ENCODE data around the gene KRTAP1-5. TPM values are rescaled to one million over a fixed set of nuclear protein-coding genes. Genes with fewer than 3 reads are reported as not detected.

KRTAP1-5 gene
- total RNA-seq, 1 donor from 2014 or later: not detected

DNA sequence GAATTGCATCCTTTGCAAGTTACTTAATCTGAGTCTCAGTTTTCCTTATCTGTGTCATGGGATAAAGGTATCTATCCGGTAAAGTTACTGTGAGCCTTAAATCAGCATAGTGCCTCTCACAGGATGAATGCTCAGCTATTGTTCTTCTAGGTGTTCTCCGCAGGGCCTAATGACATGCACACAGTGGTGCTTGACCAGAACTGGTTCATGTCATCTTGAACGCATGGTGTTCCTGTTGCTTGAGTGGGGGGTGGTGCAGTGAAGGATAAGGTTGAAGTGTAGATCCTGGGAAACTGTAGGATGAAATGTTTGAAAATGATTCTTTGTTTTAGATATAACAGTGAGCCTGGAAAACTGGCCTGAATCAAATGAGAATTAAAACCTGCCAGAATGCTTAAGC is 46.9 kb downstream of the KRTAP1-5 start:
- ATAC-seq (ENCODE audit: poor library complexity): no peak
- DNase-seq: no peak
- intact Hi-C loops (cut with DNase I): no loop called here

DNA sequence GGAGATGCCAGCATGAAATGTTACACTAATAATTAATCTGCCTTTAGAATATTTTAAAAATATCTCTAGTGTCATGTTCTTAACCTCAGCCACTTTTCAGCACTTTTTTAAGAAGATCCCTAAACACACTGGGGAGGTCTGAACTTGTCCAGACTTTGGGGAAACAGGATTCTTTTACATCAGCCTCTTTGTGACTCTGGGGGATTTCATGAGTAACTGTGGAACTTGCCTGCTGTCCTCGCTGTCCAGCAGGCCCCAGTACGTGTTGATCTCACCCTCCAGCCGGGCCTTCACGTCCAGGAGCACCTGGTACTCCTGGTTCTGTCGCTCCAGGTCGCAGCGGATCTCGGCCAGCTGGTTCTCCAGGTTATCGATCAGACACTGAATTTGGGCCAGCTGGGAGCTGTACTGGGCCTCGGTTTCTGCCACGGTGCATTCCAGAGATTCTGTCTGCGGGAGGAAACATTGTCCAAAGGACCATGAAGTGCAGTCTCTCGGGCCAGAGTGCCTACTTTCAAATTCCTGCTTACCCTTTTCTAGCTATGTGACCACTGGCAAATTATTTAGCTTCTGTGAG is 48.3 kb downstream of the KRTAP1-5 start:
- ATAC-seq (ENCODE audit: poor library complexity): no peak
- intact Hi-C loops (cut with DNase I): no loop called here
- no peak for DNase-seq

Other genes starting within 250 kb of the KRTAP1-5 start
- not detected for gene KRT27, start 244.7 kb downstream of the KRTAP1-5 start, total RNA-seq
- gene KRT28, start 227.2 kb downstream of the KRTAP1-5 start, total RNA-seq: not detected
- gene KRT10, start 204.6 kb downstream of the KRTAP1-5 start, total RNA-seq: 50.3 TPM
- not detected for gene KRT12, start 160.0 kb downstream of the KRTAP1-5 start, total RNA-seq
- not detected for gene KRT20, start 142.0 kb downstream of the KRTAP1-5 start, total RNA-seq
- gene KRT23, start 89.6 kb downstream of the KRTAP1-5 start, total RNA-seq: not detected
- gene KRT39, start 60.3 kb downstream of the KRTAP1-5 start, total RNA-seq: not detected
- not detected for gene KRT40, start 42.9 kb downstream of the KRTAP1-5 start, total RNA-seq
- not detected for gene KRTAP3-3, start 33.0 kb downstream of the KRTAP1-5 start, total RNA-seq
- gene KRTAP3-2, start 27.3 kb downstream of the KRTAP1-5 start, total RNA-seq: not detected
- not detected for gene KRTAP3-1, start 18.1 kb downstream of the KRTAP1-5 start, total RNA-seq
- gene KRTAP1-4, start 3.0 kb upstream of the KRTAP1-5 start, total RNA-seq: not detected
- not detected for gene KRTAP1-3, start 7.7 kb upstream of the KRTAP1-5 start, total RNA-seq
- not detected for gene KRTAP1-1, start 14.2 kb upstream of the KRTAP1-5 start, total RNA-seq
- gene KRTAP2-1, start 20.1 kb upstream of the KRTAP1-5 start, total RNA-seq: not detected
- not detected for gene KRTAP2-2, start 28.0 kb upstream of the KRTAP1-5 start, total RNA-seq
- gene KRTAP2-3, start 32.9 kb upstream of the KRTAP1-5 start, total RNA-seq: not detected
- not detected for gene KRTAP2-4, start 38.7 kb upstream of the KRTAP1-5 start, total RNA-seq
- gene KRTAP4-7, start 56.9 kb upstream of the KRTAP1-5 start, total RNA-seq: not detected
- gene KRTAP4-8, start 70.9 kb upstream of the KRTAP1-5 start, total RNA-seq: not detected
- gene KRTAP4-16, start 75.0 kb upstream of the KRTAP1-5 start, total RNA-seq: not detected
- not detected for gene KRTAP4-9, start 78.2 kb upstream of the KRTAP1-5 start, total RNA-seq
- gene KRTAP4-11, start 91.2 kb upstream of the KRTAP1-5 start, total RNA-seq: not detected
- gene KRTAP4-12, start 97.0 kb upstream of the KRTAP1-5 start, total RNA-seq: not detected
- gene KRTAP4-6, start 113.3 kb upstream of the KRTAP1-5 start, total RNA-seq: not detected
- not detected for gene KRTAP4-5, start 122.6 kb upstream of the KRTAP1-5 start, total RNA-seq
- not detected for gene KRTAP4-4, start 133.5 kb upstream of the KRTAP1-5 start, total RNA-seq
- gene KRTAP4-3, start 141.0 kb upstream of the KRTAP1-5 start, total RNA-seq: not detected
- gene KRTAP4-2, start 151.0 kb upstream of the KRTAP1-5 start, total RNA-seq: not detected
- not detected for gene KRTAP4-1, start 157.7 kb upstream of the KRTAP1-5 start, total RNA-seq
- gene KRTAP9-1, start 162.7 kb upstream of the KRTAP1-5 start, total RNA-seq: not detected
- not detected for gene KRTAP9-2, start 199.4 kb upstream of the KRTAP1-5 start, total RNA-seq
- gene KRTAP9-3, start 205.2 kb upstream of the KRTAP1-5 start, total RNA-seq: not detected
- not detected for gene KRTAP9-8, start 210.8 kb upstream of the KRTAP1-5 start, total RNA-seq
- not detected for gene KRTAP9-4, start 222.5 kb upstream of the KRTAP1-5 start, total RNA-seq
- not detected for gene KRTAP9-9, start 228.2 kb upstream of the KRTAP1-5 start, total RNA-seq
- not detected for gene KRTAP9-6, start 238.2 kb upstream of the KRTAP1-5 start, total RNA-seq
- gene KRTAP9-7, start 248.5 kb upstream of the KRTAP1-5 start, total RNA-seq: not detected